Sigmoid colon (tissue), 4 donors: ENCODE measurements around the gene CDC5L.

Experiments used
- POLR2A ChIP-seq, 2 donors: fragments of 450-650 bp; IDR thresholded peaks; one replicate each; pipeline ENCODE4 v1.6.1; 2016; ENCODE audit warnings: antibody characterized with exemption in 2 of 2, mild to moderate bottlenecking in 2 of 2, moderate library complexity in 2 of 2
- POLR2AphosphoS5 ChIP-seq, 4 donors: sonication (generic); formaldehyde crosslinking; IDR thresholded peaks; one replicate each; pipeline ENCODE4 v1.6.1; 2017; ENCODE audit warnings: antibody characterized with exemption in 4 of 4
- TF ChIP-seq, protein P1 (sequence below), 4 experiments: fragments of 450-650 bp in 3 of 4; fragments of 200-600 bp in 1 of 4; IDR thresholded peaks; one replicate each; pipeline ENCODE4 v1.5.1; 2016 to 2019; ENCODE audit warnings: antibody characterized with exemption in 4 of 4, mild to moderate bottlenecking in 3 of 4, moderate library complexity in 2 of 4

DNA sequence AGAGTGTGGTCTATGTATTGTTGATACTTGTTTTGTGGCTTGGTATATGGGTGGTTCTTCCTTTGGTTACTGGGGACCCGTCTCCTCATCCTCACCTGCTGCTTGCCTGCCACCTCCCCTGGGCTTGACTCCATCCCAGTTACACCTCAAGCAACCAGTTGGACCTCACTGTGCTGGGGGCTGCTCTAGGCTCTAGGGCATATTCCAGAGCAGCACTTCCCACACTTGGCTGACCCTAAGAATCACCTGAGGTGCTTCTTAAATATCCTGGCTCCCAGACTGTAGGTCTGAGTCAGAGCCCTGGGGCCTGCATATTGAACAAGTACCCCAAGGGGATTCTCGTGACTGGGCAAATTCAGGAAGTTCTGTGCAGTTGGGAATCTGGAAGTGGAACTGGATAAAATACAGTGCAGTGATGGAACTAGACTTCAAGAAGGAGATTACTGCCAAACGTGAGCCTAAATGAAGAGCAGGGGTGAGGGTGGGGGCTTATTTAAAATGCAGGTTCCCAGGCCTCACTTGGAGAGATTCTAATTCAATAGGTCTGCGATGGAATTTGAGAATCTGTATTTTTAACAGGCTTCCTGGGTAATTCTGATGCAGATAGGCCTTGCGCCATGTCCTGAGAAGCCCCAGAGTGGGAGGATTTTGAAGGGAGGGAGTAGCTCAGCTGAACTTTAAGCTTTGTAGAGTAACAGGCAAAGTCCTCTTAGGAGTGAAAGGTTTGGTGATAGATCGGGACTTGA is 37.4 kb upstream of the CDC5L start:
- TF ChIP-seq, protein P1, sequence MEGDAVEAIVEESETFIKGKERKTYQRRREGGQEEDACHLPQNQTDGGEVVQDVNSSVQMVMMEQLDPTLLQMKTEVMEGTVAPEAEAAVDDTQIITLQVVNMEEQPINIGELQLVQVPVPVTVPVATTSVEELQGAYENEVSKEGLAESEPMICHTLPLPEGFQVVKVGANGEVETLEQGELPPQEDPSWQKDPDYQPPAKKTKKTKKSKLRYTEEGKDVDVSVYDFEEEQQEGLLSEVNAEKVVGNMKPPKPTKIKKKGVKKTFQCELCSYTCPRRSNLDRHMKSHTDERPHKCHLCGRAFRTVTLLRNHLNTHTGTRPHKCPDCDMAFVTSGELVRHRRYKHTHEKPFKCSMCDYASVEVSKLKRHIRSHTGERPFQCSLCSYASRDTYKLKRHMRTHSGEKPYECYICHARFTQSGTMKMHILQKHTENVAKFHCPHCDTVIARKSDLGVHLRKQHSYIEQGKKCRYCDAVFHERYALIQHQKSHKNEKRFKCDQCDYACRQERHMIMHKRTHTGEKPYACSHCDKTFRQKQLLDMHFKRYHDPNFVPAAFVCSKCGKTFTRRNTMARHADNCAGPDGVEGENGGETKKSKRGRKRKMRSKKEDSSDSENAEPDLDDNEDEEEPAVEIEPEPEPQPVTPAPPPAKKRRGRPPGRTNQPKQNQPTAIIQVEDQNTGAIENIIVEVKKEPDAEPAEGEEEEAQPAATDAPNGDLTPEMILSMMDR (IDR thresholded peaks at IDR 0.05), result no peak
- no peak for TF ChIP-seq POLR2A (IDR thresholded peaks at IDR 0.05)
- no peak for TF ChIP-seq POLR2AphosphoS5 (IDR thresholded peaks at IDR 0.05)
